Epithelial cell of esophagus (primary cell): ENCODE results near the gene NELL2.

Source experiments
- DNase-seq: peaks from one replicate; pipeline ENCODE4 v3.0.0; 2010; ENCODE audit warnings: low read depth
- H3K4me3 ChIP-seq: 2 replicates; pipeline ENCODE4 v1.5.1; 2011; ENCODE audit warnings: mild to moderate bottlenecking, low read length, control low read depth
- CTCF ChIP-seq: IDR thresholded peaks from 2 replicates; pipeline ENCODE4 v1.5.1; 2011; ENCODE audit warnings: low read depth, mild to moderate bottlenecking, low read length, control low read depth, inconsistent platforms; ENCODE audit not compliant: insufficient read depth; ENCODE audit errors: missing control alignments

The NELL2 gene

GRCh38 chr12:44677724-44678123, 198.4 kb downstream of the NELL2 start:
- no peak overlapping the region for H3K4me3 ChIP-seq
- peak; percentile 12 for DNase-seq
- TF ChIP-seq CTCF = no peak

- DNase-seq = no peak
- no peak for TF ChIP-seq CTCF
Observed at GRCh38 chr12:44674875-44675274, 201.2 kb downstream of the NELL2 start.

GRCh38 chr12:44673811-44674210, 202.3 kb downstream of the NELL2 start:
- no peak for TF ChIP-seq CTCF
- DNase-seq = no peak
- H3K4me3 ChIP-seq = no peak overlapping the region

More at GRCh38 chr12:44674875-44675274, 201.2 kb downstream of the NELL2 start:
- H3K4me3 ChIP-seq = no peak overlapping the region

GRCh38 chr12:44672042-44672441, 204.1 kb downstream of the NELL2 start:
- TF ChIP-seq CTCF = no peak
- H3K4me3 ChIP-seq = no peak overlapping the region
- no peak for DNase-seq

GRCh38 chr12:44668443-44668842, 207.7 kb downstream of the NELL2 start:
- no peak for TF ChIP-seq CTCF
- DNase-seq = no peak
- no peak overlapping the region for H3K4me3 ChIP-seq

- no peak for DNase-seq
Observed at GRCh38 chr12:44667461-44667860, 208.7 kb downstream of the NELL2 start.

More at GRCh38 chr12:44667461-44667860, 208.7 kb downstream of the NELL2 start:
- TF ChIP-seq CTCF = no peak
- H3K4me3 ChIP-seq = no peak overlapping the region
